GM21360 (cell line): ENCODE data around the gene CRISP3.

ENCODE experiments used
- ATAC-seq: cut with Tn5 transposase; IDR thresholded peaks from one replicate; pipeline ENCODE4 v1.9.1; 2021; ENCODE audit warnings: mild to moderate bottlenecking, moderate library complexity; ENCODE audit not compliant: unreplicated experiment

CRISP3 gene

DNA sequence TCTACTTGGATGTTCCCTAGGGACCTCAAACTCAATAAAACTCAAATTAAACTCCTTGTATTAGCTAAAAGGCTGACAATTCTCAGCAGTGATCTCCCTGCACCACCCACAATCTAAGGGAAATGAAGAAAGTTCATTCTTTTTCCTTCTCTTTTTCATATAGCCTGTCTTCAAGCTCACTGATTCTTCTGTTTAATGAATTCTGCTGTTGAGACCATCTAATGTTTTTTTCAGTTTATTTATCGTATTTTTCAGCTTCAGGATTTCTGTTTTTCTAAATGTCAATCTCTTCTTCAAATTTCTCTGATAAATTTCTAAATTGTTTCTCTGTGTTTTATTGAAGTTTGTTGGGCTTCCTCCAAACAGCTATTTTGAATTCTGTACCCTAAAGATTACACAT is 50.7 kb downstream of the CRISP3 start:
- ATAC-seq: no peak

DNA sequence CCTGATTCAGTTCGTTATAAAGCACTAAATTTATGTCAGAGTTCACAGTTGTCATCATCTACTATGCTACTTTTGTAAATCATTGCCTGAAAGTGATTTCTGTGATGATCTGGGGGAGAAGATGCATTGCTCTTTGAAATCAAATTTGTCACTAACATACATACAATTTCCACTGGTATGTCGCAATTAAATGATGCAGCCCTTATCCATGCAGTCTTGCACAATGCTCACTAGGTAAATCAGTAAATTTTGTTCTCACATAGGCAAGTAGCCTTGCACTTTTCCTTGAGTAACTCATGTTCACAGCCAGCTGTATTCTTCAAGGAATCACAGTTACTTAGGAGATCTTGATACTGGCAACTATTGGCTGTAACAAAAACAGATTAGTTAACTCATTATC is 51.7 kb downstream of the CRISP3 start:
- no peak for ATAC-seq
